Left ventricle myocardium superior (tissue), 1 donor: ENCODE results near the gene AAMP. TPM values are rescaled to one million over a fixed set of nuclear protein-coding genes. Genes with fewer than 3 reads are reported as not detected.

Experiments
- ATAC-seq: fragments of 200-7000 bp; cut with Tn5 transposase; one replicate; pipeline ENCODE4 v1.9.1; 2020; ENCODE audit warnings: mild to moderate bottlenecking, moderate library complexity
- DNase-seq: peaks from one replicate; pipeline ENCODE4 v3.0.0-alpha.2; 2020
- intact Hi-C: fragments of 100-400 bp; cut with micrococcal nuclease; formaldehyde crosslinking; loops from one replicate; pipeline ENCODE4 v1.11.0; 2022
- total RNA-seq: library from RNA; stranded (reverse); fragmentation: NEBNext Ultra II Directional; extraction: Animal tissue kit (Norgen Biotek cat#: 25700); gene quantifications from one replicate; pipeline ENCODE4 v1.2.1, GENCODE V29; 2021
- donor health status: DM: no; HTN: yes; CAD: no; lungs with severe emphysema.

AAMP gene
- total RNA-seq, 1 donor from 2014 or later: 47.7 TPM

DNA sequence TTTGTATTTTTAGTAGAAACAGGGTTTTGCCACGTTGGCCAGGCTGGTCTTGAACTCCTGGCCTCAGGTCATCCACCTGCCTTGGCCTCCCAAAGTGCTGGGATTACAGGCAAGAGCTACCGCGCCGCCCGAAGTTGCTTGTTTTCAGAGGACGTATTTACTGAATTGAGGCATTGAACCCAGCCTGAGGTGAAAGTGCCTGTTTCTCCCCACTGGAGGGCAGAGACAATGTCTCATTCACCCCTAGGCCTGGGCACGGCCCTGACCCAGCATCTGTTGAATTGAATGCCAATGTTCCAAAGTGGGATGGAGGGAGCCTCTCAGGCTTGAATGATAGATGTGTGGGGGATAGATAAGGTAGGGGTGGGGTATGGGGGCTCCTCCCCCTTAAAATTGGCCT is 26.9 kb upstream of the AAMP start:
- intact Hi-C loops: no loop called here
- no peak for ATAC-seq
- DNase-seq: no peak

DNA sequence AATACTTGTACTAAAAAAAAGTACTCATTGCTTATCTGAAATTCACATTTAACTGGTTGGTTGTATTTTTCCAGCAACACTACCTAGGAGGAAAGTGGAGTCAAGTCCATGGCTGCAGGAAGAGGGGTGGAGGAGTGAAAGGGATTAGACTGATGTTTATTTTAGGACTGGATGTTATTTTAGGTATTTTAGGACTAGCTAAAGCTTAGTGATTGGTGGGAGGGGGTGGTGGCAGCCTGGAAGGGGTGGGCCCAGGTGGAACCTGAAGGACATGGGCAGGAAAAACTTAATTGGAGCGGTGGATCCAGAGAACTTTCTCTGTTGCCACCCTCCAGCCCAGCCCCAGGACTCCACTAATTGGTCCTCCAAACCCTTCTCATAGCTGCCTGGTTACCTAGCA is 26.3 kb upstream of the AAMP start:
- no peak for DNase-seq
- ATAC-seq: no peak
- intact Hi-C loops: no loop called here

- ATAC-seq (no peak), DNase-seq (no peak)
- intact Hi-C loops: no loop called here
Measured at GRCh38 chr2:218295029-218295428, 25.1 kb upstream of the AAMP start.

- no peak for ATAC-seq
- DNase-seq: no peak
- intact Hi-C loops: no loop called here
Measured at GRCh38 chr2:218294430-218295022, 24.6 kb upstream of the AAMP start.

GRCh38 chr2:218293715-218294429 is 23.9 kb upstream of the AAMP start:
- no peak for DNase-seq
- intact Hi-C loops: no loop called here
- no peak for ATAC-seq

DNA sequence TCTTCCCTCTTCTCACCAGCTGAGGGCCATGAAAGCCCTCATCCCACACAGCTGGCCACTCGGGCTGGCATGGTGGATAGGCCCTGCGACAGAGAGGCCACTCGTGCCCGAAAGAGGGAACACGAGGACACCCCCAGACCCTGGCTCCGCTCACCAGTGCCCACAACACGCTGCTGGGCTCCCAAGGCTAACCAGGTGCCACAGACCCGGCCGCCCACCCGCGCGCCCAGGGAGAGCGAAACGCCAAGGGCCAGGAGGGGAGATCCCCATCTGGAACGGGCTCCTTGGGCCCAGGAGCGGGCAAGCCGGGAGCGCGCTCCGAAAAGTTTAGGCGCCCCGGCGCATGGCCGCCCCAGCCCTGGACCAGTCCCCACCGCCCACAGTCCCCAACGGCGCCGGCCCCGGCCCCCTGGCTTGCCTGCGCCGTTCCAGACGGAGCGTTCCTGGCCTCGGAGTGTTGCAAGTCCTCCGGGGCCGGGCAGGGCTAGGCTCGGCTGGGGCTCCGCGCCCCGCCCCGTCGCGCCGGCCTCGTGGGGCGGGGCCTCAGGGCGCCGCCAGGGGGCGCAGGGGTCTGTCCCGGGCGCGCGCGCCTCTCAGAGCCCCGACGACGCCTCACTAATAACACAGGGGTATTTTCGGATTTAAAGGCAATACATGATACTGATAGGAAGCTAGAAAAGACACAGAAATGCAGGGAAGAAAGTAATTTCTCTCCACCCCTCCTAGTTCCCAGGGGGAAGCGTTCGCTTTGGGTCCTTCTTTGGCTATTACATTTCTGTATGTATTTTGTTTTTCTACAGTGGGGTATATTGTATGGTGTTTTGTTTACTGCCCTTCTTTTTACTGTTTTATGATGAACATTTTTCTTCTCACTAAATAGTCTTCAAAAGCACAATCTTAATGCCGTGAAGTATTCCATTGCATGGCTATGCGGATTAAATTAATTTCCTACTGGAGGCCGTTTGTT is 22.4 kb upstream of the AAMP start, which contains the start of gene TMBIM1:
Gene TMBIM1, minus strand, starts transcription at position 456 of the 967 bp plus-strand sequence. CDS start 10,362 bp downstream, outside the sequence.
- intact Hi-C loops: no loop called here

DNA sequence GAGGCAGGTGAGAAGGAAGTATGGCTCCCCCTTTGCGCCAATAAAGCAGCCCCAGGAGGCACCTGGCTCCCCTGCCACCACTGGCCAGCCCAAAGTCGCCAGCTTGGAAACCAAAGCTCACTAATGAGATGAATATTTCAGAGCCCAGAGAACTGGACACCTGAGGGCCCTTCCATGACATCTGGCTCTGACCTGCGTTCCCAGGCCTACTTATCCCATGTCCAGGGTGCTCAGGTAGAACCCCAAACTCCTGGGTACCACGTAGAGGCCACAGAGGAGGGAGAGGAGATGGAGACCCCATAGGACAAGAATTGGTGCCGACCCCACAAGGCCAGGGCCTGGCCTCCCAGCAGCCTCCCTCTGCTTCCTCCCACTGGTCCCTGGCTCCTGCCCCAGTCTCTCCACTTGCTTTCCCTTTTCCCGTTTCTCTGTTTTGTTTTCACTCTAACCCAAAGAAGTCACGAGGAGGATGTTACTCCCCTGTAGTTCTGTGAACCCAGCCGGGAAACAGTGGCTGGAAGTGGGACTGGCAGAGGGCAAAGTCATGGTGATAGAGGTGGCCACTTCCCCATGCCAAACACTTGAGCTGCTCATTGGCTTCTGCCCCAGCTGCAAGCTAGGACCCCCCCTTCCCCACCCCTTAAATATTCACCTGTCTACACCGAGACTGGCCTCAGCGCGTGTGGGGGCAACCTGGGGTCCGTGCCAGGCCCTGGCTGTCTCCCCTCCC is 21.5 kb upstream of the AAMP start:
- DNase-seq (peak; percentile 49), ATAC-seq (peak; percentile 13)
- intact Hi-C loops: no loop called here

More for the DNA sequence above, 22.4 kb upstream of the AAMP start, which contains the start of gene TMBIM1:
- peak; percentile 92 for DNase-seq
- peak; percentile 92 for ATAC-seq

- intact Hi-C loops: no loop called here
- DNase-seq (no peak), ATAC-seq (no peak)
Measured at GRCh38 chr2:218290316-218291261, 20.7 kb upstream of the AAMP start.

DNA sequence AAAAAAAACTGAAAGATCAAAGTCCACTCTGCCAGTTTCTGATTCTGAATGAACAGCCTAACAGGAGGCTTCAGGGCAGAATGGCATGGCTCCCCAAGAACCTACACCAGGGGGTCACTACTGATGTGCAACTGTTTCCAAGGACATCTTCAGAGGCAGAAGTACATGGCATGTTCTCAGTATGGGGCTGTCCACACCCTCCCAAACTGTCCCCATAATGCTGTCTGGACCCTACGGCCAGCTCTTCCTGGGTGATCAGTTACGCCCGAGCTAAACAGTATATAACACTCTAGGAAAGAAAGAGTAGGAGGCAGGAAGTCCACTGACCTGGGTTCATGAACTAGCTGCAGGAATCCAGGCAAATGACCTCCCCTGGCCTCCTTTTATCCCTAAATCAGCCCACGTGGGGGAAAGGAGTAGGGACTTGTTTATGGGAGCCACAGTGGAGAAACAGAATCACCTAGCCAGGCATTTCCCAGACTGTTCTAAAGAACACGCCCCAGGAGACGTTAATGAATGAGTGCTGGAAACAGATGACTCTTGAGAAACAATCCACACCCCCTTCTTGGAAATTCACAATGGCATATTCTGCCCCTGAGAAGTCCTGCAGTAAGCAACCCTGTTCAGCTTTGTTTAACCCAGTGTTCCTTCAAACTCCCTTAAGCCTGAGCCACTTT is 19.8 kb upstream of the AAMP start:
- no peak for DNase-seq
- ATAC-seq: no peak
- intact Hi-C loops: no loop called here

DNA sequence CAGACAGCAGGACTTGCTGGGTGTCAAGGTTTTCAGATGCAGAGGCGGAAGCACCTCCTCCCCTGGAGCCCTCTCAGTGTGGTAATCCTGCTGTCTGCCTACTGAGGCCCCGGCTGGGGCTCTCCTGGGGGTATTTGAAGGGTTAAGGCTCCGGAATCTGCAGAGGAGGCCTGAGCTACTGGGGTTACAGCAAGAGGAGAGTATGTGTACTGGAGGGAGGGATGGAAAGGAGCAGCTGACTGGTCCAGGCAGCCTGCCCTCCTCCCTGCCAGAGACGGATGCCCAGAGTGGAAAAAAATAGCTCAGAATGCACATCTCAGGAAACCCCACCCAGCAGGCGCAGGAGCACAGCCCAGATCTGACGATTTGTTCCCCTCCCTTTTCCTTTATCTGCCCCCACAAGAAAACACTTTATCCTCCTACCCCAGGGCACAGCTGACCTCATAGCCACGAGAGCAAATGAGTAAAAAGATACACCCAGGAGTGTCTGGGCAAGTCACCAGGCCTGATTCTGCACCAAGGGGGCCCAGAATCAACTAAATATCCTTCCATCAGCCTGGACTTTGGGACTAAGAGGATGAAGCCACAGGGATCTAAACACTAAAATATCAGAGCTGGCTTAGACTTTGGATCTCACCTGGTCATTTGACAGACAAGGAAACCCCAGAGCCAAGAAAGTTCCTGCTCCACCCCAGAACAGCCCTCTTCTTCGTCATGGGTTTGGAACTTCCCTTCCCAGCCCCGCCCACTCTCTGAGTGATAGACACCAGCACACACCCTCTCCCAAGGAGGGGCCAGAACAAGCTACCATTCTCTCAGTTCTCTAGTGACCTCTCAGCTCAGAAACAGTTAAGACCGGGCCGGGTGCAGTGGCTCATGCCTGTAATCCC is 16.9 kb upstream of the AAMP start:
- DNase-seq (peak; percentile 91), ATAC-seq (peak; percentile 83)
- intact Hi-C loops: no loop called here

- intact Hi-C loops: no loop called here
- ATAC-seq (peak; percentile 57), DNase-seq (peak; percentile 82)
Measured at GRCh38 chr2:218285604-218286003, 15.7 kb upstream of the AAMP start.

GRCh38 chr2:218284106-218284811 is 14.3 kb upstream of the AAMP start:
- peak; percentile 48 for DNase-seq
- intact Hi-C loops: no loop called here
- no peak for ATAC-seq

DNA sequence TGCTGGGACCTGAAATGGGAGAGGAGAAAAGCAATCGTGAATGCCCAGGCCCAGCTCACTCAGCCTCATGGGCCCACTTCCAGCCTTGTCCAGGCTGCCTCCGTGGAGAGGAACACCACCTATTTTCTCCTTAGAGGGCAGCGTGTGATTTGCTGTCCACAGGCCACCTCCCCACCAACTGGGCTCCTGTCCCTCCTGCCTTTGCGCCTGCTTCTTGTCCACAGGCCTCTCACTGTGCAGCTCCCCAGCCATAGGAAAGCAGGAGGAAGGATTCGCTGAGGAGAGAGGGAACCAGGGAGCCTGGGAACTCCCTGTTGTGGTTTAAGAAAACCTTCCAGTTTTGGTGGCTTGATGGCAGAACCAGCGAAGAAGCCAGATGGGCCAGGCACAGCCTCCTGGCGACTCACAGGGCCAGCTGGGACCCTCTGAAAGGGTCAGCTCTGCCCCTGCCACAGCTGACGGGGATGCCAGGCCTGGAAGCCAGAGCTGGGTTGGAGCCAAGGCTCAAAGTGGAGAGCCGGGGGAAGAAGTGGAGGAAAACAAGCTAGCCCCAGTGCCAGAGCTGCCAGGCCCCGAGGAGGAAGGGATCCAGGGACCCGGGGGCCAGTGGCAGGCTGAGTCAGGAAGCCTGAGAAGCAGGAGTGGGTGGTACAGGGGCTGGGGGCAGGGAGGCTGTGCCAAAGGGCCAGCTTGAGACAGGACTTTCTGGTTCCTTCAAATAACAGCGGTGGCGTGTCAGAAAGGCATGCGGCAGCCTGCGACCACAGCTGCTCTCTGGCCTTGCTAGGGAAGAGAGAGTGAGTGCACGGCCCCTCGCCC is 12.4 kb upstream of the AAMP start:
- DNase-seq: peak; percentile 57
- peak; percentile 20 for ATAC-seq
- intact Hi-C loops: no loop called here

DNA sequence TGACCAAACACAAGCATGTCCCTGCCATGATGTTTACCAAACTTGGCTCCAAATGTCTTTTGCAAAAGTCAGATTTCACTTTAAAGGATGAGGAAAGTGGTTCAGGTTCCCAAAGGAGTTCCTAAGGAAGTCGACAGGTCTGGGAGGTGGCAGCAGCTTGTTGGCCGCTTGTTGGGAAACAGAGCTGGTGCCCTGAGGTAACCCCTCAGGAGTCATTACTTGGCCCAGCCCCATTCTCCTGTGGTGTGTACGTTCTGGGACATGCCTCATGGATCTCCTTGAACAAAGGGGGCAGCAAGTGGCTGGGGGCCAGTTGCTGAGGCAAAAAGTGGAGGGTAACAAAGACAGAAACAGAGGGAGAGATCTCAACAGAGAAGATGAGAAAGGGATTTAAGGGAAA is 11.5 kb upstream of the AAMP start:
- DNase-seq: peak; percentile 54

GRCh38 chr2:218280260-218280870 is 10.4 kb upstream of the AAMP start:
- DNase-seq: no peak
- ATAC-seq: no peak
- intact Hi-C loops: no loop called here

More for the DNA sequence above, 11.5 kb upstream of the AAMP start:
- peak; percentile 51 for ATAC-seq
- intact Hi-C loops: no loop called here
